HuH-7.5 (cell line): ENCODE results near the gene ZNF845.
"Not testable (repeated sequence)": the region's sequence is repeated elsewhere in the genome, so short reads cannot be mapped to it uniquely, and the experiment has no call there.

Experiments
- DNase-seq: peaks from one replicate; pipeline ENCODE4 v3.0.0; 2011; ENCODE audit warnings: low spot score

ZNF845 gene

DNA sequence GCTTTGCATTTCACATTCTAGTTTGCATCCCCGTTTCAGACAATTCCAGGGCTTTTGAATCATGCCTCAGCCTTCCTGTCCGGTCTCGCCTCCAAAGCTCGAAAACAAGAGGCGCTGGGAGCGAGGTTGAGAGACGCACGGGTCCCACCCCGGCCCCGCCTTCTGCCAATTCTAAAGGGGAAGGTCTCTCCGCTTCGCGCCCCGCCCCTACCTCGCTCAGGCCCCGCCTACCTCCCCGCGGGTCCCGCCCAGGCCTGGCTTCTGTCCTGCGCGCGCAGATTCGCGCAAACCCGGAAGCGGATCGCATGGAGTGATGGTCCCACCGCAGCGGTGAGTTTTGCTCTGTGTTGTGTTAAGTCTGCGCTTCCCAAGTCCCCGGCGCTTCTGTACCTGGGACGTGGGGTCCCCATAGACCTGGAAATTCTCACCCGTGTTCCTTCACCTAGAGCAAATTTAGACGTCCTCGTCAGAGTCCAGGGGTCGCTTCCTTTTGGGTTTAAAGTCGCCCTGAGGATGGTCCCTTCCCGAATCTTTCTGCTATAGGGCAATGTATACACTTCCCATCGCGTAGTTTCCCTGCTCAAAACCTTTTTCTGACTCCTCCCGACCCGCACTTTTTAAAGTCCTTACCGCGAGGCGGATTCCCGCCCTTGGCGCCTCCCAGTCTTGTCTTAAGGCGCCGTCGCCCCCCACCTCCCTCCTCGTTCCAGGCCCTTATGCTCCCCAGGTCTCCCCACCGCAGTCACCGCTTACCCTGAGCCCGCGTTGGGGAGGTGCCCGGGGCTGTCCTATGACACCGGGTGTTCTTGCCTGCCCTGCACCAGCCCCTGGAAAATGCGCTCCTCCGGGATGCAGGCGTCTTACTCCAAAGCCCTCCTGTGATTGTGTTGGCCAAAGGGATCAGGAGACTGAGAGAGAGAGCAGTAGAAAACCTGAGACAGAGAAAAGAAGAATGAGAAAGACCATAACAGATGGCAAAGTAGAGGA lies at the start of gene ZNF845:
TSS of gene ZNF845 (plus strand) at position 287 of the 987 bp plus-strand sequence. CDS start 7,559 bp downstream, outside the sequence.
- DNase-seq, result peak; percentile 59

DNA sequence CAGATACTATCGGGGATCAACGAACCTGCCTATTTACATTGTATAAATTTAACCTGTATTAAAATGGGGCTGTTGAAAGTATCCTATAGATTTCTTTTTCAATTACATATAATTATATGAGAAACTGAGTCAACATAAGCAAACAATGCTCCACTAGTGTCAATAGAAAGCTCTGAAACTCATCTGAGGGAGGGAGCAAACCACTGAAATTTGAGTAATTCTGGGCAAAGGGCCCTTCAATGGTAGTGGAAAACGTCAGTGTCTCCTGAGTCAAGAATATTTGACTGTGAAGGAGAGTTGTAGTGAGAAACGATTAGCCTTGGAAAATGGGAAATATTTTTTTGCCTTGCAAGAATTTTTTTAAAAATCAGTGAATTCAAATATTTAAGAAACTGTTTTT lies 48.5 kb upstream of the ZNF845 start:
- no peak for DNase-seq

DNA sequence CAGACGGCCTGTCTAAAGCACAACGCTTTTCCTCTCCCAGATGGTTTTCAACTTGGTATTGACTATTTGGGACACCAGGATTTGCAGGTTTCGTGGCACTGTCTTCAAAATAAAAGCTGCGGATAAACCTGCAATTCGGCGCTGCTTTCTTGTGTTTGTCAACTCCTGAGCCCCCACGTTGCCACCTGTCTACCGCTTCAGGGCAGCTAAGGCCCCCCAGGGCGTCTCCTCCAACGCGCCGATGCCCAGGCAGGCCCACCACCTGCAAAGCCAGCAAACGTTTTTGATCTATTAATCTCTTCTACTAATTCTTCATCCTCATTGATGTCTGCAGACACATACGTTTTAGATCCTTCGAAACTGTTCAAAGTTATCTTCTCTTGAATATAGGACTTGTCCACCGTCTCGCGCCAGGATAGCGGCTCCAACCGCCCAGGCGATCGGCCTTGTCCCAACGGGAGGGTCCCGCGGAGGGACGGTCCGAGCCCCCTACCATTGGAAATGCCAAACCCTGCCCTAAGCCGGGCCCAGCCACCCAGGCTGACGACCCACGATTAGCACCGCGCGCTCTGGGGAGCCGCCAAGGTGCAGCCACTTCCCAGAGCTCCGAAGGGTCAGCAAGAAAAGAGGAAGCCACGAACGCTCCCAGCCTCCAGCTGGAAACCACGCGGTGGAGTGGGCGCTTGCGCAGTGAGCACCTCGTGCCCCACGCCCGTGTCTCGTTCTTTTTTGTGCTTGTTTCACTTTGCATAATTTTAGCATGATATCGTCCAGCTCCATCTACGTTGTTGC lies 42.6 kb upstream of the ZNF845 start:
- no peak for DNase-seq

DNA sequence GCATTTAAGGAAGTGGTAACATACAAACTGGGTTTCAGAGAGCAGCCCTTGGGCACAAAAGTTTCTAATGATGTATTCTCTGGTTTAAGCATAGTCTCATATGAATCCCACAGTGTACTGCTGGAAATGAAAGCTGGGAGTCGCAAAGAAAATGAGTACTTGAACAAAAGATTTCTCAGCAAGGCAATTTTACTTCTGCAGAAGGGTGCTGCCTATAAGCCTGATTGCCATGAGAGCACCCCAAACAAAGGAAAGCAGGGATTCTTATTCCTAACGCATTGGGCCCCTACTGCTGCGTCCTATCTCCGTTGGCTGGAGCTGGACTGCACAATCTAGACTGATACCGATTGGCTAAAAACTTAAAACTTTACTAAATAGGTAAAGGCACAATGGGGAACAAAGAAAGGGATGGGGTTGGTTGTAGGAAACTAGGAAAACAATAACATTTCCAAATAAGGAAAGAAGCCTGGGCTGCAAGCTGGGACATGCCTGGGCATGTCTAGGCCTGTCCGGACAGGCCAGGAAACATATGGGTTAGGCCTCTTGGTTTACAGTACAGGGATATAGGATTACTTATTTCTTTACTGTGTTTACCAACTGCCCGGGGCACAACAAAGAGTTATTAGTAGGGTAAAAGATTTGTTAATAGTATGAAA lies 38.6 kb upstream of the ZNF845 start:
- DNase-seq, result no peak

DNA sequence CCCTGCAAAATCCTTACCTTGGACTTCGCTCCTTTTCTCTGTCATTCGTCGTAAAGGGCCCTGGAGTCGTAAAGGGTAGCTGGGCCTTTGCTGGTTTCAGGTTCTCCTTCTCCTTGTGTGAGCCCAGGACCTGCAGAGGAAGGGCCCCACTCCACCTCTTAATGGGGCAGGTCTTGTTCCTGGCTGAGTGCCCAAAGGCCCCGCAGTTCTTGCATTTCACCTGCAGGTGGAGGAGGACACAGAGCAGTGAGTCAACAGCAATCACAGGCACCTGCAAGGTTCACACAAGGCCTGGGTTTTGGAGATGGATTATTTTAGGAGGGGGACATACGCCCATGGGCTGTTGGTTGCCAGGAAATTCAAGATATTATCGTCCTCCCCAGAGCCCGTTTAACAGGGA lies 32.2 kb upstream of the ZNF845 start:
- not testable (repeated sequence) for DNase-seq

DNA sequence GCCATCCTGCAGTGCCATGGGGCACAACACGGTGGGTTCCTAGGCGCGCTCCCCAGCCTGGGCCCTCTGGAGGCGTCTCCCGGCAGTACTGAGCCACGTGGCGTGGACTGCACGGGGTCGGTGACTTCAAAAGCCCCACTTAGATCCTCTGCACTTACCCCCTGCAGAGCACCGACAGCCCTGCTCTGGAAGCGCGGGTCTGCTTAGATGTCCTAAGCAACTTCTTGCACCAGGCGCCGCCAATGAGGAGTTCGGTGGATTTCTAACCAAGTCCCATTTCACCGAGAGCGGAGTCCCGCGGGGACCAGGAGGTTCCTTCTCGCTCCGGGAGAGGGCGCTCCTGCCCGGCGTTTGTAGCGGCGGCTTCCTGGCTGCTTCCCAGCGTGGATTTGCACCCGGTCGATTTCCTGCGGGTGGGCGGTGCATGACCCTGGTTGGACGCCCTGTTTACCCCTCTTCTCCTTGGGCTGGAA lies 25.2 kb upstream of the ZNF845 start:
- DNase-seq, result no peak

DNA sequence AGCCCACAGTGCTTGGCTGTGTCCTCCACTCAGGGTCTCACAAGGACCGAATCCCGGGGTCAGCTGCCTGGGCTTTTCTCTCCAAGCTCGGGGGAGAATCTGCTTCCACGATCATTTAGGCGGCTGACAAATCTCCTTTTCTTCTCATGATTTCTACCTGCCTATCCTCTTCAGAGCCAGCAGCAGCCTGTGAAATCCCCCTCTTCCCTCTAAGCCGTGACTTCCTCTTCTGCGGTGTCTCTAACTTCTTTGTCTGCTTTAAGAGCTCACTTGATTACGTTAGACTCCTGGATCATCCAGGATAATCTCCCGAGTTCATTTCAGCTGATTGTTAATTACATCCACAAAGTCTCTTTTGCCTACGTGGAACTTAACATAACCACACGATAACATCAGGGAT lies 22.5 kb upstream of the ZNF845 start:
- no peak for DNase-seq

DNA sequence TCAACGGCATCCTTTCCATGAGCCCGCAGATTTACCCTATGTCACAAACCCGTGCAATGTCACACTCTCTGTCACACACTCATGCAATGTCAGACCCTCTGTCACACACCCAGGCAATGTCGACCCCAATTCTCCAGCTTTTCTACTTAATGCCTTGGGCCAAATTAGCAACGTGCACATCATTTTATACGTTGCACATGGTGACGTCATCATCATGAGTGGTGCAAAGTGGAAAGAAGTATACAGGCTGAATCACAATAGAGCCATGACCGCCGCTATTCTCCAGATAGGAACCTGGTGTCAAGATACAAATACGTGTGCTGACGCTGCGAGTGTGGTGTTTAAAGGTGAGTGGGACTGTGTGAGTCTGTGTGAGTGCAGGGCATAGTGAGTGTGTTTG lies 21.7 kb upstream of the ZNF845 start:
- DNase-seq, result no peak

DNA sequence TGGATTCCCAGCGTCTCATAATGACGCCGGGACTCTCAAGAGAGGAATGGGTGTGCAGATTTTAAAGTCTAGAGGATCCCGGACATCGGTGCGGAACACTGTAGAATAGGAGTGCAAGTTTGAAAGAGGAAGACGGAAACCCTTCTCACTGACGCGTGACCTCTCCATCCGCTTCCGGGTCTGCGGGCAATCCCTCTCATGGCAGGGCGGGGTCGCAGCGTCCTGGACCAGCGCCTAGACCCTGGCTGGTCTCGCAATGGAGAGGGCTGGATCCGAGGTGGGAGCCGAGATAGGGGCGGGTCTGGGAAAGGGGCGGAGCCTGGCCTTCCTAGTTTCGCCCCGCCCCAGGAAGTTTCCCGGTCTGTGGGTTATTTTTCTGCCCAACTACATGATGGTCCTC lies 4.6 kb upstream of the ZNF845 start:
- DNase-seq, result no peak

DNA sequence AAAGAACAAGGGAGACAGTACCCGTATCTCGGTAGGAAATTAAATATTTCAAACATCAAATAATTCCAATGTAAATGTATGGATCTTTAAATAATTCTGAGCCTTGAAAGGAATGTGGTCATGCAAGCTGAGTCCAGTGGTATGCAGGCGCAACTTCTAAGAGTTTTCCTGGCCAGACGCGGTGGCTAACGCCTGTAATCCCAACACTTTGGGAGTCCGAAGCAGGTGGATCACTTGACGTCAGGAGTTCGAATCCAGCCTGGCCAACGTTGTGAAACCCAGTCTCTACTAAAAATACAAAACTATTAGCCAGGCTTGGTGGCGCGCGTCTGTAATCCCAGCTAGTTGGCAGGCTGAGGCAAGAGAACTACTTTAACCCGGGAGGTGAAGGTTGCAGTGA lies 1.1 kb upstream of the ZNF845 start:
- DNase-seq, result no peak

DNA sequence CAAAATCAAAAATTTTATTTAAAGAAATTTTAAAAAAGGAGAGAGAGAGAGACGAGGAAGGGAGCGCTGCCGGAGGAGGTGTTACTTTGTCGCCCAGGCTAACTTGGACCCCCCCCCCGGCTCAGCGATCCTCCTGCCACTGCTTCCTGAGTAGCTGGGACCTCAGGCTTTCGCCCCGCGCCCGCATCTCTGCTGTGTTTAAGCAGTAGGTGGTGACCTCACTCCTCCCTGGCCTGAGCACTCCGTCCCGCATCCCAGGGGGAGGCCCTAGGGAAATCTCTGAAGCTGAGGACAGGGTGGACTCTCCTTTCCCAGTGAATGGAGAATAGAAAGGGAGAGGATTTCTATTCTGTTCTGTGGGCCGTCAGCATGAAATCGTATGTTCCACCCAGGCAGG lies 485 bp upstream of the ZNF845 start:
- DNase-seq, result no peak

DNA sequence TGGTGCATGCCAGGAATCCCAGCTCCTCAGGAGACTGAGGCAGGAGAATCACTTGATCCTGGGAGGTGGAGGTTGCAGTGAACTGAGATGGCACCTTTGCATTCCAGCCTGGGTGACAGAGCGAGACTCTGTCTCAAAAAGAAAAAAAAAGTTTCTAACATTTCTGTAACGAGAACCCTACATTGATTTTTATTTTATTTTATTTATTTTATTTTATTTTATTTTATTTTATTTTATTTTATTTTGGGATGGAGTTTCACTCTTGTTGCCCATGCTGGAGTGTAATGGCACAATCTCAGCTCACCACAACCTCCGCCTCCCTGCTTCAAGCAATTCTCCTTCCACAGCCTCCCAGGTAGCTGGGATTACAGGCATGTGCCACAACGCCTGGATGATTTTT lies 10.9 kb downstream of the ZNF845 start:
- not testable (repeated sequence) for DNase-seq

DNA sequence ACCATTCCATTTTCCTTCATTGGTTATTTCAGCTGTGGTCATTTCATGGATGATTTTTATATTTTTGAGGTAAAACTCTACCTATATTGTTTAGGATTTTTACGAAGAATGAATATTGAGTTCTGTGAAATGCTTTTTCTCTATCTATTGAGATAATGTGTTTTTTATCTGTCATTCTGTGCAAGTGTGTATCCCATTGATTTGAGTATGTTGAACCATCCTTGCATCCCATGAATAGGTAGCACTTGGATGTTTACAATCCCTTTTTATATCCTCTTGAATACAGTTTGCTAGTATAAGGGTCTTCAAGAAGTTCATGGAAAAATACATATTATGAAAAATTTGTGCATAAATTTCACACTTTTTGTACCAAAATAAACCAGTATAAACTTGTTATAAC lies 22.2 kb downstream of the ZNF845 start:
- no peak for DNase-seq

DNA sequence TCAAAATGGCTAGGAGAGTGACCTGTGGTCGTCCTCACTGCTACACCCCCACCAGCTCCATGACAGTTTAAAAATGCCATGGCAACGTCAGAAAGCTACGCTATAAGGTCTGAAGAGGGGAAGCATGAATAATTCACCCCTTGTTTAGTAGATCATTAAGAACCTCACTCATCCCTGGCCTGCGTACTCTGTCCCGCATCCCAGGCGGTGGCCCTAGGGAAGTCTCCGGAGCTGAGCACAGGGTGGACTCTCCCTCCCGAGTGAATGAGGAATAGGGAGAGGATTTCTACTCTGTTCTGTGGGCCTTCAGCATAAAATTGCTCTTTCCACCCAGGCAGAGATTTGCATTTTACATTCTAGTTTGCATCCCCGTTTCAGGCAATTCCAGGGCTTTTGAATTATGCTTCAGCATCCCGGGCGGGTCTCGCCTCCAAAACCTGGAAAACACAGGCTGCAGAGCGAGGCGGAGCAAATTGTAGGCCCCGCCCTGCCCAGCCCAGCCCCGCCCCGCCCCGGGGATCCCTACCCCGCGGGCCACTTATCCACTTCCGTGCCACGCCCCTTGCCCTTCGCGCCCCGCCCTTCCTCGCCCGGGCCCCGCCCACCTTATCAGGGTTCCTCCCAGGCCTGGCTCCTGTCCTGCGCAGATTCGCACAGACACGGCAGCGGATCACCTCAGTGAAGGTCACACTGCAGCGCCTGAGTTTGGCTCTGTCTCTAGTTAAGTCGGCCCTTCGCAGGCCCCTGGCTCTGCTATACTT lies 24.5 kb downstream of the ZNF845 start:
- no peak for DNase-seq

DNA sequence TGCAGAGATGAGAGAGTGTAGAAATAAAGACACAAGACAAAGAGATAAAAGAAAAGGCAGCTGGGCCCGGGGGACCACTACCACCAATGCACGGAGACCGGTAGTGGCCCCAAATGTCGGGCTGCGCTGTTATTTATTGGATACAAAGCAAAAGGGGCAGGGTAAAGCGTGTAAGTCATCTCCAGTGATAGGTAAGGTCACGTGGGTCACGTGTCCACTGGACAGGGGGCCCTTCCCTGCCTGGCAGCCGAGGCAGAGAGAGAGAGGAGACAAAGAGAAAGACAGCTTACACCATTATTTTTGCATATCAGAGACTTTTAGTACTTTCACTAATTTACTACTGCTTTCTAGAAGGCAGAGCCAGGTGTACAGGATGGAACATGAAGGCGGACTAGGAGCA lies 26.5 kb downstream of the ZNF845 start:
- not testable (repeated sequence) for DNase-seq

DNA sequence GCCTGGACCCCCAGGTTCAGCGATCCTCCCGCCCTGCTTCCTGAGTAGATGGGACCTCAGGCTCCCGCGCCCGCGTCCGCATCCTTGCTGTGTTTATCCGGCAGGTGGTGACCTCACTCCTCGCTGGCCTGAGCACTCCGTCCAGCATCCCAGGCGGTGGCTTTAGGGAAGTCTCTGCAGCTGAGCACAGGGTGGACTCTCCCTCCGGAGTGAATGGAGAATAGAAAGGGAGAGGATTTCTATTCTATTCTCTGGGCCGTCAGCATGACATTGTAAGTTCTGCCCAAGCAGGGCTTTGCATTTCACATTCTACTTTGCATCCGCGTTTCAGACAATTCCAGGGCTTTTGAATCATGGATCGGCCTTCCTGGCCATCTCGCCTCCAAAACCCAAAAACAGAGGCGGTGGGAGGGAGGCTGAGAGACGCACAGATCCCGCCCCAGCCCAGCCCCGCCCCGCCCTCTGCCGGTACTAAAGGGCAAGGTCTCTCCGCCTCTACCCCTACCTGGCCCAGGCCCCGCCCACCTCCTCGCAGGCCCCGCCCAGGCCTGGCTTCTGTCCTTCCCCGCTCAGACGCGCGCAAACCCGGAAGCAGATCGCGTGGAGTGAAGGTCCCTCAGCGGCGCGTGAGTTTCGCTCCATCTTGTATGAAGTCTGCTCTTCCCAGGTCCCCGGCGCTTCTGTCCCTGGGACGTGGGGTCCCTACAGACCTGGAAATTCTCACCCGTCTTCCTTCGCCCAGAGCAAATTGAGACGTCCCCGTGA lies 31.8 kb downstream of the ZNF845 start, which contains the start of gene ZNF525:
TSS of gene ZNF525 (plus strand) at position 572 of the 765 bp plus-strand sequence. CDS start 6,577 bp downstream, outside the sequence.
- DNase-seq, result peak; percentile 74

DNA sequence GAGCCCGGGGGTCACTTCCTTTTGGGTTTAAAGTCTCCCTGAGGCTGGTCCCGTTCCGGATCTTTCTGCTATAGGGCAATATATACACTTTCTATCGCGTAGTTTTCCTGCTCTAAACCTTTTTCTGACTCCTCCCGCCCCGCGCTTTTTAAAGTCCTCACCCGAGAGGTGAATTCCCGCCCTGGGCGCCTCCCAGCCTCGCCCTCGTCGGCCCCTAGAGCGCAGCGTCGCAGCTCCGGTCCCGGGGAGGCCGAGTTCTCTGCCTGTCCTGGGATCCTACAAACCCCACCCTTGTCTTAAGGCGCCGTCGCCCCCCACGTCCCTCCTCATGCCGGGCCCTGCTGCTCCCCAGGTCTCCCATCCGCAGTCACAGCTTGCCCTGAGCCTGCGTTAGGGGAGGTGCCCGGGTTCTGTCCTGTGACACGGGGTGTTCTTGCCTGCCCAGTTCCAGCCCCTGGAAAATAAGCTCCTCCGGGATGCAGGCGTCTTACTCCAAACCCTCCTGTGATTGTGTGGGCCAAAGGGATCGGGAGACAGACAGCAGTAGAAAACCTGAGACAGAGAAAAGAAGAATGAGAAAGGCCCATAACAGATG lies 32.4 kb downstream of the ZNF845 start:
- DNase-seq, result no peak

DNA sequence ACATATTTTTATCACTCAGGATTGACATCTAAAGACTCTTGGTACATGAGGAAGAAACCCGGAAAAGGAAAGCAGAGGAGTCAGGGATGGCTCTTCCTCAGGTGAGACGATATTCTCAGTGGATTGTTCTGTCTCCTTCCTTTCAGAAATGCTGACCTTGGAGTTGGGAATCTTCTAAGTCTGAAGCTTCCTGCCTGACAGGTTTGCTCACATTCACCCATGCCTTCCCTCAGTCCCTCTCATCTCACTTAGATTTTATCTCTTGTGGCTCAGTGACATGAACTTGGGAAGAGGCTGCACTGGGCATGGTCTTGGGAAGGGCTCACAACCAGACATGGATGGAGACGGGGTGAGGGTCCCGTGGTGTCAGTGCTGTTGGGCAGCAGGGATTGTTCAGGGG lies 38.6 kb downstream of the ZNF845 start:
- DNase-seq, result no peak

DNA sequence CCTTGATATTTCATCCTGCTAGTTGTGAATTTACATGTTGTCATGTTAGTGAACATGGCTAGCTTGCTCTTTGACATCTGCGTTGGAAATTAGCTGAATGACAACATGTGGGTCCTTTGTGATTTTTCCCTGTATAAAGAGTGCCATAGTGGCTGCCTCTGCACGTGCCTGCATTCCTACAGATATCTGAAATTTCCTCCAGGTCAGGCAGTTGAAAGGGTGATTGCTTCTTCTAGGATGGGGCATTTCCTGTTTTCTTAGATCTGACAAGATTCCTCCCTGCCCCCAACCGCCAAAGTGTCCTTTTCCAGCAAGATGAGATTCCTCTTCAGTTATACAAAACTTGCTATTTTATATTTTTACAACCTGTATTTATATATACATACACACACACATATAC lies 40.7 kb downstream of the ZNF845 start:
- DNase-seq, result no peak

DNA sequence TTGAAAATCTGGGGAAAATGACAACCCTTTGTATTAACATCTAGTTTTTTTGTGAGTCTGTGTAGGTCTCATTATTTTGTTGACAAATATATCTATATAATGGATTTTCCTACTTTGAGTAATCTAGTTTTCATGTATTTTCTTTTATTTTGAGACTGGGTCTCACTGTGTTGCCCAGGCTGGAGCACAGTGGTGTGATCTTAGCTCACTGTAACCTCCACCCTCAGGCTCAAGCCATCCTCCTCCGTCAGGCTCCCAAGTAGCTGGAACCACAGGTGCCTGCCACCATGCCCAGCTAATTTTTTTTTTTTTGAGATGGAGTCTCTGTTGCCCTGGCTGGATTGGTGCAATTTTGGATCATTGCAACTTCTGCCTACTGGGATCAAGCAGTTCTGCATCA lies 41.2 kb downstream of the ZNF845 start:
- DNase-seq, result no peak
